Liver (tissue), 9 donors: Measurements from ENCODE around the gene CCDC192. TPM values are rescaled to one million over a fixed set of nuclear protein-coding genes. Genes with fewer than 3 reads are reported as not detected.

Experiments used
- DNase-seq: peaks from one replicate; pipeline ENCODE4 v3.0.0-alpha.2; 2017; ENCODE audit warnings: low spot score
- H3K27ac ChIP-seq, 2 donors: one replicate each; pipeline ENCODE4 v1.7.0; 2013; ENCODE audit warnings: inconsistent platforms in 2 of 2, low read length in 2 of 2, control low read depth in 1 of 2, low read depth in 1 of 2, mild to moderate bottlenecking in 1 of 2
- H3K27me3 ChIP-seq, 4 donors: one replicate each; pipeline versions ENCODE4 v1.6.1 to v1.7.0; 2013; ENCODE audit warnings: low read length in 3 of 4, inconsistent platforms in 1 of 4, mild to moderate bottlenecking in 1 of 4, moderate library complexity in 1 of 4; ENCODE audit not compliant: control insufficient read depth in 4 of 4, insufficient read depth in 4 of 4
- H3K36me3 ChIP-seq, 4 donors: one replicate each; pipeline versions ENCODE4 v1.6.1 to v1.7.0; 2013; ENCODE audit warnings: low read length in 3 of 4, mild to moderate bottlenecking in 3 of 4, low read depth in 1 of 4, moderate library complexity in 1 of 4; ENCODE audit not compliant: control insufficient read depth in 4 of 4, insufficient read depth in 3 of 4
- H3K4me1 ChIP-seq, 4 donors: one replicate each; pipeline versions ENCODE4 v1.6.1 to v1.7.0; 2013; ENCODE audit warnings: low read length in 3 of 4, mild to moderate bottlenecking in 3 of 4, moderate library complexity in 1 of 4; ENCODE audit not compliant: control insufficient read depth in 4 of 4, insufficient read depth in 4 of 4
- H3K4me3 ChIP-seq, 3 donors: one replicate each; pipeline versions ENCODE4 v1.6.1 to v1.7.0; 2013; ENCODE audit warnings: low read length in 3 of 3, control low read depth in 1 of 3, low read depth in 1 of 3, mild to moderate bottlenecking in 1 of 3
- H3K9ac ChIP-seq, 2 donors: one replicate each; pipeline ENCODE4 v1.7.0; 2013; ENCODE audit warnings: low read length in 2 of 2, mild to moderate bottlenecking in 2 of 2, moderate library complexity in 2 of 2, control low read depth in 1 of 2, low read depth in 1 of 2
- H3K9me3 ChIP-seq, 4 donors: one replicate each; pipeline versions ENCODE4 v1.6.1 to v1.7.0; 2013; ENCODE audit warnings: low read length in 3 of 4; ENCODE audit not compliant: control insufficient read depth in 4 of 4
- ATF3 ChIP-seq: IDR thresholded peaks from 2 replicates; pipeline ENCODE4 v1.6.1; 2016; ENCODE audit warnings: antibody characterized with exemption
- CTCF ChIP-seq: fragments of 150-350 bp; IDR thresholded peaks from 2 replicates; pipeline ENCODE4 v1.5.1; 2017; ENCODE audit warnings: improper control_type of control experiment, low read depth, low read length; ENCODE audit not compliant: missing input control
- EGR1 ChIP-seq, 2 donors: IDR thresholded peaks; 2 replicates each; pipeline ENCODE4 v1.6.1; 2016 to 2018; ENCODE audit warnings: antibody characterized with exemption in 2 of 2, low read depth in 2 of 2
- FOXA1 ChIP-seq: IDR thresholded peaks from 2 replicates; pipeline ENCODE4 v1.6.1; 2016; ENCODE audit warnings: antibody characterized with exemption
- FOXA2 ChIP-seq: IDR thresholded peaks from 2 replicates; pipeline ENCODE4 v1.6.1; 2016; ENCODE audit warnings: antibody characterized with exemption
- GABPA ChIP-seq, 2 donors: IDR thresholded peaks in 1 of 2; conservative IDR thresholded peaks in 1 of 2; 2 replicates each; pipeline ENCODE4 v1.6.1; 2016; ENCODE audit warnings: antibody characterized with exemption in 2 of 2, mild to moderate bottlenecking in 1 of 2, moderate library complexity in 1 of 2
- HNF4A ChIP-seq, 2 donors: conservative IDR thresholded peaks; 2 replicates each; pipeline ENCODE4 v1.6.1; 2016; ENCODE audit warnings: antibody characterized with exemption in 2 of 2, mild to moderate bottlenecking in 2 of 2
- HNF4G ChIP-seq: IDR thresholded peaks from 2 replicates; pipeline ENCODE4 v1.6.1; 2016; ENCODE audit warnings: antibody characterized with exemption
- JUND ChIP-seq, 2 donors: IDR thresholded peaks; 2 replicates each; pipeline ENCODE4 v1.6.1; 2016; ENCODE audit warnings: antibody characterized with exemption in 2 of 2
- MAX ChIP-seq: IDR thresholded peaks from 2 replicates; pipeline ENCODE4 v1.6.1; 2016; ENCODE audit warnings: antibody characterized with exemption
- NR2F2 ChIP-seq: IDR thresholded peaks from 2 replicates; pipeline ENCODE4 v1.6.1; 2016; ENCODE audit warnings: antibody characterized with exemption
- RAD21 ChIP-seq, 2 donors: IDR thresholded peaks; 2 replicates each; pipeline ENCODE4 v1.6.1; 2016; ENCODE audit warnings: antibody characterized with exemption in 2 of 2, mild to moderate bottlenecking in 2 of 2
- REST ChIP-seq: IDR thresholded peaks from 2 replicates; pipeline ENCODE4 v1.6.1; 2016; ENCODE audit warnings: antibody characterized with exemption, mild to moderate bottlenecking
- RXRA ChIP-seq, 2 donors: IDR thresholded peaks; 2 replicates each; pipeline ENCODE4 v1.6.1; 2017 to 2018; ENCODE audit warnings: antibody characterized with exemption in 2 of 2, mild to moderate bottlenecking in 1 of 2
- SP1 ChIP-seq: IDR thresholded peaks from 2 replicates; pipeline ENCODE4 v1.6.1; 2018; ENCODE audit warnings: antibody characterized with exemption, mild to moderate bottlenecking
- TAF1 ChIP-seq: conservative IDR thresholded peaks from 2 replicates; pipeline ENCODE4 v1.6.1; 2016; ENCODE audit warnings: antibody characterized with exemption, mild to moderate bottlenecking
- YY1 ChIP-seq: IDR thresholded peaks from 2 replicates; pipeline ENCODE4 v1.6.1; 2016; ENCODE audit warnings: antibody characterized with exemption, mild to moderate bottlenecking
- ZBTB33 ChIP-seq: IDR thresholded peaks from 2 replicates; pipeline ENCODE4 v1.6.1; 2016; ENCODE audit warnings: antibody characterized with exemption
- WGBS: extraction: QIAGEN DNeasy Blood & Tissue Kit; methylation state at CpG from one replicate; pipeline ENCODE4 v1.1.7; 2013; 5-methylcytosine and 5-hydroxymethylcytosine counted together
- polyA plus RNA-seq, 2 donors: library from polyadenylated mRNA; stranded (reverse) in 1 of 2; unstranded in 1 of 2; fragments of 200-250 nt in 1 of 2; fragments of >200 nt in 1 of 2; fragmentation: Nextera tagmentation in 1 of 2; extraction: Ambion mirVana in 1 of 2; gene quantifications; one replicate each; pipeline versions ENCODE4 v1.2.1 to v1.2.3, GENCODE V29; 2013 to 2015
- total RNA-seq, 2 donors: library from RNA; depleted of rRNA; stranded (reverse); fragments of >200 nt; gene quantifications; one replicate each; pipeline ENCODE4 v1.2.3, GENCODE V29; 2014
- donor health status: healthy.
- donor health status: healthy.
- donor health status: healthy.
- donor health status: healthy.
- donor health status: healthy.

CCDC192 gene
- total and polyA plus RNA-seq, 4 donors = not detected

GRCh38 chr5:127938746-127939145 is 235.6 kb downstream of the CCDC192 start:
- Histone ChIP-seq H3K27me3 (no peaks in the 10 kb centered on the region), H3K9ac (no peak overlapping the region), H3K27ac (no peak overlapping the region), H3K36me3 (no peaks in the 10 kb centered on the region), H3K4me1 (peaks cover 0 to 2% (median 0%) of the 10 kb centered on the region in 4 donors), H3K9me3 (no peaks in the 10 kb centered on the region), H3K4me3 (no peak overlapping the region)
- DNase-seq = no peak
- TF ChIP-seq RAD21 (IDR thresholded peaks at IDR 0.05) = no peak
- TF ChIP-seq CTCF = no peak
- TF ChIP-seq RXRA (IDR thresholded peaks at IDR 0.05) = no peak
- TF ChIP-seq HNF4A (conservative IDR thresholded peaks at IDR 0.05) = no peak
- TF ChIP-seq TAF1 = no peak
- no peak for TF ChIP-seq MAX
- no peak for TF ChIP-seq FOXA1
- TF ChIP-seq HNF4G = no peak
- TF ChIP-seq ATF3 = no peak
- no peak for TF ChIP-seq ZBTB33
- no peak for TF ChIP-seq SP1
- TF ChIP-seq GABPA (IDR thresholded peaks at IDR 0.05 in 1 of 2, conservative IDR thresholded peaks at IDR 0.05 in 1 of 2) = no peak
- TF ChIP-seq NR2F2 = no peak
- WGBS = over 99% methylated on average over 2 of the region's 2 CpGs

- H3K36me3 ChIP-seq = no peaks in the 10 kb centered on the region
- H3K4me3 ChIP-seq = no peak overlapping the region
- H3K4me1 ChIP-seq = no peaks in the 10 kb centered on the region
- no peaks in the 10 kb centered on the region for H3K9me3 ChIP-seq
- no peak overlapping the region for H3K27ac ChIP-seq
- TF ChIP-seq HNF4G = no peak
- H3K27me3 ChIP-seq = no peaks in the 10 kb centered on the region
- no peak overlapping the region for H3K9ac ChIP-seq
- 72% methylated on average over 1 of the region's 1 CpG for WGBS
- no peak for DNase-seq
Observed at GRCh38 chr5:127940854-127941253, 237.7 kb downstream of the CCDC192 start.

- Histone ChIP-seq H3K4me1 (no peaks in the 10 kb centered on the region), H3K4me3 (no peak overlapping the region), H3K27ac (no peak overlapping the region), H3K36me3 (no peaks in the 10 kb centered on the region), H3K27me3 (no peaks in the 10 kb centered on the region), H3K9me3 (no peaks in the 10 kb centered on the region), H3K9ac (no peak overlapping the region)
- DNase-seq = no peak
- WGBS = 58% methylated on average over 9 of the region's 9 CpGs
- no peak for TF ChIP-seq TAF1
- TF ChIP-seq CTCF = no peak
- TF ChIP-seq MAX = no peak
- TF ChIP-seq EGR1 (IDR thresholded peaks at IDR 0.05; ENCODE audit: low read depth in 2 of 2) = no peak
- TF ChIP-seq FOXA1 = no peak
- TF ChIP-seq FOXA2 = no peak
- no peak for TF ChIP-seq ATF3
- TF ChIP-seq RXRA (IDR thresholded peaks at IDR 0.05) = no peak
- no peak for TF ChIP-seq GABPA (IDR thresholded peaks at IDR 0.05 in 1 of 2, conservative IDR thresholded peaks at IDR 0.05 in 1 of 2)
- TF ChIP-seq RAD21 (IDR thresholded peaks at IDR 0.05) = no peak
- no peak for TF ChIP-seq YY1
- no peak for TF ChIP-seq JUND (IDR thresholded peaks at IDR 0.05)
- TF ChIP-seq SP1 = no peak
- no peak for TF ChIP-seq REST
Observed at GRCh38 chr5:127941646-127942045, 238.5 kb downstream of the CCDC192 start.
